Islet of Langerhans (tissue), 1 donor: Measurements from ENCODE around the gene OCLN.
A peak's percentile ranks its signal among the peaks of the same experiment; 100 is the strongest.
"Not testable (repeated sequence)": the region's sequence is repeated elsewhere in the genome, so short reads cannot be mapped to it uniquely, and the experiment has no call there.

Experiments used
- FAIRE-seq: peaks from one replicate; lab custom pipeline; 2011; peaks lifted over from hg19 to GRCh38; lab: Jason Lieb, UNC

Gene OCLN

GRCh38 chr5:69491838-69492390, 676 bp upstream of the OCLN start:
- no peak for FAIRE-seq

GRCh38 chr5:69492923-69493395, 369 bp downstream of the OCLN start:
- no peak for FAIRE-seq

DNA sequence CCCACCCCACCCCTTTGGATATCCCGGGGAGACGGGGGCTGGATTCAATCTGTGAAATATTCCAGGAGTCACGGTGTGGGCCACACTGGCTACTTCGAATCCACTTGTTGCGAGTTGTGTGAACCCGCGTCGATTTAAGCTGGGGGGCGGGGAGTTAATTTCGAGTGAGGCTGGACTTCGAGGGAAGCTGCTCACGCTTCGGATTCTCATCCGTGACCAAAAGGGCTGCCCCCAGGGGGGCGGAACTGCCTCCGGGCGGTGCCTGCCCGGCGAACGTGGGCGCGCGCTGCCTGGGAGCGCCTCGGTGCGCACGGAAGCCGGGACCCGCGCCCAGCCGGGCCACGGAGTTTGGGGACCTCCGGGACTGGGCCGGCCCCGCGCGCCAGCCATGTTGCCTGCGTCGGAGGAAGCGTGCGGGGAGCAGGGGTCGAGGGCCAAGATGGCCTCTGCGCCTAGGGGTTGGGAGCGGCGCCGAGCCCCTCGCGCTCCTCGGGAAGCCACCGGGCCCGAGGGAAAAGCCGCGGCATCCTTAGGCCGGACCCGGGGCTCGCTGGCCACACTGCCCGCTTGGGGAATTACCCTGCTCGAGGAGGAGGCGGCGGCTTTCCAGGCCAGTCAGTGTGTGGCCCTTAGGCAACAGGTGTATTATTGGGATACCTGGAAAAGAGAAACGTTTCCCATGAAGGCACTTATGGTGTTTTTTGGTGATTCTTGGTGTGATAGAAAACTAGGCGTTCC, 975 bp downstream of the OCLN start:
- no peak for FAIRE-seq

DNA sequence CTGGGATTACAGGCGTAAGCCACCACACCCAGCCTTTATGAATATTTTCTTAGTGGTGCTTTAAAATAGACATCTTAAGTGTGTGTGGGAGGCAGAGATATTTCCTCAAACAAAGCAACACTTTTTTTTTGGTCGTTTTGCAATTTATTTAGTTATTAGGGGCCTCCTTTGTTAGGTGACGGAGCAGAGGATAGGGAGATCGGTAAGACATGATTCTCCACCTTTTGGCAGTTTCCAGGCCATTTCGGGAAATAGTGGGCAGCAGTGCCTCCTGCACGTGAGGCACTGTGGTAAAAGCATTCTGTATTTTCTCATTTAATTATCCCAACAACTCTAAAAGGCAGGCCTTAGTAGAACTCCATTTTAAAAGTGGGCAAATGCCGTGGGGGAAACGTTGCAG, 1.9 kb downstream of the OCLN start:
- no peak for FAIRE-seq

DNA sequence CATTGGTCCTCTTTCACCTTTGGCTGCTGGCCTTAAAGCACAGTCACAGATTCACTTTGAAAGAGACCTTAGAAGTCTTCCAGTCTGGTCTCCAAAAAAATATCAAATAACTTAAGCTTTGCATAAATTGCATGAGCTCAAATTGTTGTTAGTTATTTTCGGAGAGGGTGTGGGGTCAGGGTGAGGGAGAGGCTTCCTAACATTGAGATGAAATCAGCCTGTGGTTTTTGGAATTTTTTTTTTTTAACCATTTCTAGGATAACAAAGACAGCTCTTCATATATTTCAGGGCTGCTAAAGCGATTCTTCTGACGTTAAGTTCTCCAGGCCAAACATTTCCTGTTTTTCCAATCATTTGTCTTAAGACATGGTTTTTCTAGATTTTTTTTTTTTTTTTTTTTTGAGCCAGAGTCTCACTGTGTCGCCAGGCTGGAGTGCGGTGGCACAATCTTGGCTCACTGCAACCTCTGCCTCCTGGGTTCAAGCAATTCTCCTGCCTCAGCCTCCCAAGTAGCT, 4.5 kb downstream of the OCLN start:
- no peak for FAIRE-seq

DNA sequence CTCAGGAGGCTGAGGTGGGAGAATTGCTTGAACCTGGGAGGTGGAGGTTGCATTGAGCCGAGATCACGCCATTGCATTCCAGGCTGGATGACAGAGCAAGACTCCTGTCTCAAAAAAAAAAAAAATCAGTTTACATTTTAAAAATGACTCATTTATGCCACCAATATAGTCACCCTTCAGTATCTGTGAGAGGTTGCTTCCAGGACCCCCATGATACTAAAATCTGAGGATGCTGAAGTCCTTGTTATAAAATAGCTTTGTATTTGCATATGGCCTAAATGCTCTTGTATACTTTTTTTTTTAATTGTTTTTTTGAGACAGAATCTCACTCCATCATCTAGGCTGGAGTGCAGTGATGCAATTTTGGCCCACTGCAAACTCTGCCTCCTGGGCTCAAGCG, 5.8 kb downstream of the OCLN start:
- FAIRE-seq: no peak

DNA sequence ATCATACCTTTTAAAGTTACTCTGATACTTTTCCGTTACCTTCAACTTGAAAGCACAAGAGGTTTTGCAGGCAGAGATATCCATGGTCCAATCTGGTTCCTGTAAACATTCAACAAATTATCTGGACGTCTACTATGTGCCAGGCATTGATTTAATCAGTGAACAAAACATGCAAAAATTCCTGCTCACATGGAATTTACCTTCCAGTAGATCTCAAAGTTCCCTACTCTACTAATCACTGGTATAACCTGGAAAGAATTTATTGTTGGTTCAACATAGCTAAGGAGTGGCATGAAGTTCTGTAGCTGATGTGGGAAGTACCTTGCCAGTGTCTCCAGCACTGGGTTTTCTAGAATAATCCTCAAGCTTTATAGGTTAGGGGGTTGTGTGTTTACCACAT, 9.8 kb downstream of the OCLN start:
- no peak for FAIRE-seq

GRCh38 chr5:69502767-69503488, 10.3 kb downstream of the OCLN start:
- FAIRE-seq: no peak

- FAIRE-seq: no peak
Measured at GRCh38 chr5:69504036-69504435, 11.4 kb downstream of the OCLN start.

DNA sequence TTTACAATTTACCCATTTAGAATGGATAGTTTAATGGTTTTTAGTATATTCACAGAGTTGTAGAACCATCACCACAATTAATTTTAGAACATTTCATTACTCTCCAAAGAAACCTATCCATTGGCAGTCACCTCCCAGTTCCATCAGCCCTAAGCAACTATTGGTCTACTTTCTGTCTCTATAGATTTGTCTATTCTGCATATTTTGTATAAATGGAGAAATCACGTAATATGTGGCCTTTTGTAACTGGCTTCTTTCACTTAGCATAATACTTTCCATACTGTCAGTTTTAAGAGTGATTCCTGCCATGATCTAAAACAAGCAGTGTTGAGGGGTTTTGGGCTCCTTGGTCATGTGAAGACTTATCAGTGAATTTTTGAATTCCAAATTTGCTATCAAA, 12.7 kb downstream of the OCLN start:
- FAIRE-seq: no peak

GRCh38 chr5:69509212-69509611, 16.6 kb downstream of the OCLN start:
- FAIRE-seq: no peak

GRCh38 chr5:69510694-69511093, 18.1 kb downstream of the OCLN start:
- FAIRE-seq: no peak

GRCh38 chr5:69512740-69513260, 20.2 kb downstream of the OCLN start:
- no peak for FAIRE-seq

DNA sequence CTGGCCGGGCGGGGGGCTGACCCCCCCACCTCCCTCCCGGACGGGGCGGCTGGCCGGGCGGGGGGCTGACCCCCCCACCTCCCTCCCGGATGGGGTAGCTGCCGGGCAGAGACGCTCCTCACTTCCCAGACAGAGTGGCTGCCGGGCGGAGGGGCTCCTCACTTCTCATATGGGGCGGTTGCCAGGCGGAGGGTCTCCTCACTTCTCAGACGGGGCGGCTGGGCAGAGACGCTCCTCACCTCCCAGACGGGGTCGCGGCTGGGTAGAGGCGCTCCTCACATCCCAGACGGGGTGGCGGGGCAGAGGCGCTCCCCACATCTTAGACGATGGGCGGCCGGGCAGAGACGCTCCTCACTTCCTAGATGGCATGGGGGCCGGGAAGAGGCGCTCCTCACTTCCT, 23.0 kb downstream of the OCLN start:
- not testable (repeated sequence) for FAIRE-seq

DNA sequence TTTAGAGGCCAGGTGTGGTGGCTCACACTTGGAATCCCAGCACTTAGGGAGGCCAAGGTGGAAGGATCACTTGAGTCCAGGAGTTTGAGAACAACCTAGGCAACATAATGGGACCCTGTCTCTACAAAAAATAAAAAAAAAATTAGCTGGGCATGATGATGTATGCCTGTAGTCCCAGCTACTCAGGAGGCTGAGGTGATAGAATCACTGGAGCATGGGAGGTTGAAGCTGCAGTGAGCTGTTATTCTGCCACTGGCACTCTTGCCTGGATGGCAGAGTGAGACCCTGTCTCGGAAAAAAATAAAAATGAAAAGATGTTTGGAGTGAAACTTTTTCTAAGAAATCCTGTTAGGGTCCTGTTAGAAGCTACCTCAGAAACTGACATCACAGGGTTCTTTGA, 24.2 kb downstream of the OCLN start:
- no peak for FAIRE-seq

- FAIRE-seq: peak; percentile 79
Measured at GRCh38 chr5:69517763-69518212, 25.2 kb downstream of the OCLN start.

- FAIRE-seq: no peak
Measured at GRCh38 chr5:69519285-69519684, 26.7 kb downstream of the OCLN start.

DNA sequence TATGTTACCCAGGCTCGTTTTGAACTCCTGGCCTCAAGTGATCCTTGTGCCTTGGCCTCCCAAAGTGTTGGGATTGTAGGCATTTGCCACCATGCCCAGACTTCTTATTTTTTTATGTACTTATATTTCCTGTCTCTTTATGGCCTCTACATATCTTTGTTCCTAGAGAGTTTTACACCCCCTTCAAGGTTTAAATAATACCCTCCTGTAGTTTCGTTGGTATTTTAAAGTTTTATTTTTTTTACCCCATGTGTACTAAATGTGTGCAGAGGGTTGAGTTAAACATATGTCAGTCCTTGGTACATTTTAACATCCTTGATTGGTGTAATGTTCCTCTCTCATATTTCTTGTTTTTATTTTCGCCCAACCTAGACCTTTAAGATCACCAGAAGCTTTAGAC, 29.4 kb downstream of the OCLN start:
- no peak for FAIRE-seq

GRCh38 chr5:69525490-69525889, 32.9 kb downstream of the OCLN start:
- FAIRE-seq: no peak

DNA sequence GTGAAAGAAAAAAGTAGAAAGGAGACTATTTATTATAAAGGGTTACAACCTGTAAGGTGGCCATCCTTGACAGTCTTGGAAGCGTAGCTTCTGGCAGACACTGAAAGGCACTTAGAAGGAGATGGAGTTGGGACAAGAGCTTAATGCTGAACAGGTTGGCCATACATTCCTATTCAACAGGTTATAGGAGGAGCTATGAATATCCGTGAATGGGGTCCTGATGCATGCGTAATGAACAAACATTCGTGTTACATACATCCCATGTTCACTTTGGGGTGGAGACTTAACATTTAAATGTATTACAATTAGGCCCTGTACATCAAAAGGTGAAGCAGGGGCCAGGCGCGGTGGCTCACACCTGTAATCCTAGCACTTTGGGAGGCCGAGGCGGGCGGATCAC, 34.1 kb downstream of the OCLN start:
- no peak for FAIRE-seq

DNA sequence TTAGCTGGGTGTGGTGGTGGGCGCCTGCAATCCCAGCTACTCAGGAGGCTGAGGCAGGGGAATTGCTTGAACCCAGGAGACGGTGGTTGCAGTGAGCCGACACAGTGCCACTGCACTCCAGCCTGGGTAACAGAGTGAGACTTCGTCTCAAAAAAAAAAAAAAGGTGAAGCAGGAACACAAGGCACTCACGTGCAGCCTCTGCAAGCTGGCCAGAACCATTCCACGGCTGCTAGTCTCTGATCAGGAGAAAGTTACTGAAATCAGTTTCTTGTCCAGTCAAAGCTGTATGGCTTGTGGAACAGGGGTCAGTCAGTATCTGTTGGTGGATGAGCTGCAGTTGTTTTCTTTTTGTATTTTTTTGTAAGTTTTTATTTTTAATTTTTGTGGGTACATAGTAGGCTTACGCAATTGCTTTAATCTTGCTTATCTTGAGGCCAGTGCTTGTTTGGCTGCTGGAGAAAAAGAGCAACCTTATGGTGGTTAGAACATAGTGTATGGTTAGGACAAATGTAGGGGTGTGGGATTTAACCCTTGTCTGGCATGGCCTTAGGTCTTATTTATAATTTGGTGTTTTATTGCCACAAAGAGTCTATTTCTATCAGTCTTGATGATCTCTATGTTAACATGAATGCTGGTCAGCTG, 34.7 kb downstream of the OCLN start:
- FAIRE-seq: no peak

- FAIRE-seq: no peak
Measured at GRCh38 chr5:69528035-69528434, 35.4 kb downstream of the OCLN start.

GRCh38 chr5:69528609-69529008, 36.0 kb downstream of the OCLN start:
- no peak for FAIRE-seq
